SU-DHL-6 (cell line): ENCODE results near the gene NPAS3.

Experiments
- H2AFZ ChIP-seq: fragments of 200-600 bp; sonication (generic); 2 replicates; pipeline ENCODE4 v1.6.1; 2014; ENCODE audit warnings: low read depth, mild to moderate bottlenecking, moderate library complexity, mixed read lengths, antibody characterized with exemption, low read length; ENCODE audit not compliant: severe bottlenecking
- H3F3A ChIP-seq: fragments of 200-600 bp; shearing (Covaris generic); 2 replicates; pipeline ENCODE4 v1.6.0; 2016; ENCODE audit warnings: antibody characterized with exemption, mild to moderate bottlenecking; ENCODE audit not compliant: insufficient read depth
- H3K27ac ChIP-seq: fragments of 200-600 bp; sonication (generic); 2 replicates; pipeline ENCODE4 v1.5.1; 2016; ENCODE audit warnings: low read depth, mild to moderate bottlenecking, low read length, moderate library complexity, mixed read lengths
- H3K27me3 ChIP-seq: fragments of 200-600 bp; sonication (generic), shearing (Covaris generic); 2 replicates; pipeline ENCODE4 v1.6.0; 2014; ENCODE audit warnings: mild to moderate bottlenecking, low read length
- H3K36me3 ChIP-seq: fragments of 200-600 bp; sonication (generic); 2 replicates; pipeline ENCODE4 v1.6.1; 2014; ENCODE audit warnings: mild to moderate bottlenecking, low read length, mixed read lengths
- H3K4me2 ChIP-seq: fragments of 300-600, 200-600 bp; shearing (Covaris generic), sonication (generic); 2 replicates; pipeline ENCODE4 v1.6.0; 2014; ENCODE audit warnings: low read length, low read depth, mild to moderate bottlenecking; ENCODE audit not compliant: poor library complexity, severe bottlenecking
- H3K4me3 ChIP-seq: fragments of 200-600 bp; sonication (generic); 2 replicates; pipeline ENCODE4 v1.5.1; 2014; ENCODE audit warnings: antibody characterized with exemption, low read length, mild to moderate bottlenecking, mixed read lengths; ENCODE audit not compliant: insufficient read depth, poor library complexity, severe bottlenecking
- H3K79me2 ChIP-seq: fragments of 200-600 bp; sonication (generic); 2 replicates; pipeline ENCODE4 v1.6.1; 2014; ENCODE audit warnings: mild to moderate bottlenecking, low read length, moderate library complexity; ENCODE audit not compliant: insufficient read depth
- H3K9ac ChIP-seq: fragments of 200-600 bp; sonication (generic); 2 replicates; pipeline ENCODE4 v1.7.0; 2014; ENCODE audit warnings: mild to moderate bottlenecking, low read length
- H3K9me2 ChIP-seq: fragments of 200-600 bp; sonication (generic); replicated peaks from 2 replicates; pipeline ENCODE4 v1.6.1; 2014; ENCODE audit warnings: low read length; ENCODE audit not compliant: insufficient read depth
- H3K9me3 ChIP-seq: fragments of 200-600 bp; sonication (generic); 2 replicates; pipeline ENCODE4 v1.6.1; 2014; ENCODE audit warnings: low read length, mixed read lengths; ENCODE audit not compliant: insufficient read depth
- H4K20me1 ChIP-seq: fragments of 200-600 bp; sonication (generic); 2 replicates; pipeline ENCODE4 v1.6.1; 2014; ENCODE audit warnings: low read depth, mild to moderate bottlenecking, antibody characterized with exemption, low read length, moderate library complexity, mixed read lengths
- CTCF ChIP-seq: fragments of 200-600 bp; sonication (generic); IDR thresholded peaks from one replicate; pipeline ENCODE4 v1.5.1; 2017; ENCODE audit warnings: antibody characterized with exemption, mild to moderate bottlenecking, low read length, moderate library complexity; ENCODE audit not compliant: insufficient read depth, poor library complexity, severe bottlenecking
- EZH2phosphoT487 ChIP-seq: fragments of 200-600 bp; sonication (generic), shearing (Covaris generic); conservative IDR thresholded peaks from 2 replicates; pipeline ENCODE4 v1.6.1; 2018; ENCODE audit warnings: mild to moderate bottlenecking, antibody characterized with exemption, low read length, moderate library complexity, mixed read lengths

NPAS3 gene

GRCh38 chr14:32947792-32948191 lies 9.1 kb downstream of the NPAS3 start:
- no peaks in the 10 kb centered on the region for H3K36me3 ChIP-seq
- H3K9me3 ChIP-seq: no peaks in the 10 kb centered on the region
- TF ChIP-seq CTCF (no peak), EZH2phosphoT487 (no peak)
- no peak overlapping the region for H3K4me3 ChIP-seq
- H3F3A ChIP-seq: no peaks in the 10 kb centered on the region
- H3K9ac ChIP-seq: no peak overlapping the region
- no peaks in the 10 kb centered on the region for H4K20me1 ChIP-seq
- H3K9me2 ChIP-seq: no peaks in the 10 kb centered on the region
- no peaks in the 10 kb centered on the region for H3K79me2 ChIP-seq
- H2AFZ ChIP-seq: no peak overlapping the region
- H3K27ac ChIP-seq: no peak overlapping the region
- H3K4me2 ChIP-seq: no peak overlapping the region
- H3K27me3 ChIP-seq: no peaks in the 10 kb centered on the region

- H3K4me3 ChIP-seq: no peak overlapping the region
- H3F3A ChIP-seq: no peaks in the 10 kb centered on the region
- no peaks in the 10 kb centered on the region for H3K36me3 ChIP-seq
- H3K9ac ChIP-seq: no peak overlapping the region
- no peaks in the 10 kb centered on the region for H3K27me3 ChIP-seq
- no peaks in the 10 kb centered on the region for H3K9me2 ChIP-seq
- no peaks in the 10 kb centered on the region for H3K79me2 ChIP-seq
- no peak overlapping the region for H3K27ac ChIP-seq
- H2AFZ ChIP-seq: no peak overlapping the region
- H3K9me3 ChIP-seq: no peaks in the 10 kb centered on the region
- H4K20me1 ChIP-seq: no peaks in the 10 kb centered on the region
- no peak overlapping the region for H3K4me2 ChIP-seq
- TF ChIP-seq EZH2phosphoT487 (no peak), CTCF (no peak)
These were observed 11.9 kb downstream of the NPAS3 start for GRCh38 chr14:32950584-32950983.

- Histone ChIP-seq H3K4me3 (no peak overlapping the region), H3K27me3 (no peaks in the 10 kb centered on the region), H4K20me1 (no peaks in the 10 kb centered on the region), H3K9ac (no peak overlapping the region), H3K9me2 (no peaks in the 10 kb centered on the region), H3F3A (no peaks in the 10 kb centered on the region), H3K27ac (no peak overlapping the region), H2AFZ (no peak overlapping the region), H3K36me3 (no peaks in the 10 kb centered on the region), H3K79me2 (no peaks in the 10 kb centered on the region), H3K4me2 (no peak overlapping the region), H3K9me3 (no peaks in the 10 kb centered on the region)
- TF ChIP-seq CTCF (no peak), EZH2phosphoT487 (no peak)
These were observed 28.7 kb downstream of the NPAS3 start for GRCh38 chr14:32967421-32967820.
